GM19043 (cell line): ENCODE results near the gene ATP11A.

Experiments used
- ATAC-seq: cut with Tn5 transposase; IDR thresholded peaks from one replicate; pipeline ENCODE4 v1.9.1; 2021; ENCODE audit warnings: low read depth; ENCODE audit not compliant: unreplicated experiment

Gene ATP11A

DNA sequence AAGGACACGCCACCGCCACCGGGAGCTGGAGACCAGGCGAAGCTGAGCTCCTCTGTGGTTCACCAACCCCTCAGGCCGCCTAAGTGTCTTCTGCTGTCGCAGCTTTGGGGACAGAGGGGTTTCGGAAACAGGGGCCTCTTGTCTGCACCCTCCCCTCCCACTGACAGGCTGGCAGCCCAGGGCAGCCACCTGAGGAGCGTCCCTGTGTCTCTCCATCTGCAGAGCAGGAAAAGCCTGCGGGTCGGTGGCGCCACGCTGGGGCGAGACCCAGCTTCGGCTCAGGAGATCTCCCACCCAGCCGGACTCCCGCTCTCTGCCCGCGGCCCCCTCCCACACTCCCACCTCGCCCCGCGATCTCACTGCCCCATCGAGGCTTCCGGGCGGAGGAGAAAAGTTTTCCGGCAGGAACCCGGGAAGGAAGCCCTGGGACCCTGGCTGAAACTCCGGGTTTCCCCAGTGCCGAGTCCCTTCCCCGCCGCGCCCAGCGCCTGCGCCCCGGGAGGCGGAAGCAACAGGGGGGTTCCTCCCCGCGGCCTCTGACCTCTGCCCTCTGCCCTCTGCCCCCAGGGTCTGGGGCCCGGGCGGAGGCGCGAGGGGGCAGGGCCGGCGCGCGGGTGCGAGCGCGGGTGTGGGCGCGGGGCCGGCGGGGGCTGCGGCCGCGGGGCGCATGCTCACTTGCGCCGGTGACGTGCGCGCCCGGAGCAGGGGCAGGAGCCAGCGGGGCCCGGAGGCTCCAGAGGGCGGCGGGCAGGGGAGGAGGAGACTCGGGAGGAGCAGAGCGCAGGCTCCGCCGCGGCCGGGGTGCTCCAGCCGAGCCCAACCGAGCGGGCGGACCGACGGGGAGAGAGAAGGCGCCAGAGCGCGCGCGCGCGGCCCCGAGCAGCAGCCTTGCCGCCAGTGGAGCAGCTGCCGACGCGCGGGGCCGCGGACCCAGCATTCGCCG lies at the start of gene ATP11A:
Gene ATP11A (plus strand): TSS at position 736 of the 943 bp plus-strand sequence. CDS start 379 bp downstream, outside the sequence.
- ATAC-seq = peak; percentile 67

DNA sequence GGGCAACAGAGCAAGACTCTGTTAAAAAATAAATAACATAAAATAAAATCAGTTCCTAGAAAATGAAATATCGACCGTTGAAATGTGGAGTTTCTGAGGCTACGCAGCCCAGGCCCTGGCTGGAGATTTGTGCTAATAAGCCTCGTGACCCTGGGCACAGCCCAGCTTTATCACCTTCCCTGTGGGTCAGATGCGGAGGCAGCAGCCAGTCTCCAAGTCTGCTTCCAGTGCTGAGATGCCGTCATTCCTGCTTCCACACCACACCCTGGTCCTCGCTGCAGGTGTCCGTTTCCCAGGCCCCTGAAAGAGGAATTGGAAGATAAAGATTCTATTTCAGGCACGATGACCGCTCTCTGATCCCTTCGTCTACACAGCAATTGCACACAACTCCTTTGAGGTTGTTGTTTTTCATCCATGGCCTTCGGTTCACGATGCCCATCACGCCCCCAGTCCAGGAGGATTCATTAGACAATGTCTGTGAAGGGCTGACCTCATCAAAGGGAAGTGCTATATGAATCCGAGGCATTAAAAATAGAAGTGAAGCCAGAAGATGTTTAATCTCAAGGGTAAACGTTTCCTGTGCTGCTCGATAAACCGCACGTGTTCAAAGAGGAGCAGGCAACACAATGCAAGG lies 48.3 kb upstream of the ATP11A start:
- no peak for ATAC-seq

GRCh38 chr13:112642090-112642460 lies 47.8 kb upstream of the ATP11A start:
- no peak for ATAC-seq

GRCh38 chr13:112643759-112644459 lies 45.9 kb upstream of the ATP11A start:
- no peak for ATAC-seq

GRCh38 chr13:112645327-112645914 lies 44.4 kb upstream of the ATP11A start:
- ATAC-seq = no peak

DNA sequence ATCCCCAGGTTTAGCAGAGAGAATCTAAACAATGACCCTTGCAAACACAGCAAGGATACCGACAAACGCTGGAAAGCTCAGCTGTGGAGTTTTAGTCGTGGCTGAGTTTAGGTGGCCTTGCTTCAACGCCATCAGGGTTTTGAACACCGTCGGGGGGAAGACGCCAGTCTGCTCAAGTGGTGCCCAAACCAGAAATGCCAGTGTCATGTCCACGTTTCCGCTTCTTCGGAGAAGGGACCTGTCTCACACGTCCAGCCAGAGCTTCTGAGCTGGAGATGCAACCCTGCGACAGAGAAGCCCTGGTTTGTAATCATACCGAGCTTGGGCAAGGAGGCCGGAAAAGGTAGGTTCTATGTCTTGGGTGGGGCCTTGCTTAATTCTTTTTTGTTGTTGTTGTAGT lies 42.6 kb upstream of the ATP11A start:
- no peak for ATAC-seq

DNA sequence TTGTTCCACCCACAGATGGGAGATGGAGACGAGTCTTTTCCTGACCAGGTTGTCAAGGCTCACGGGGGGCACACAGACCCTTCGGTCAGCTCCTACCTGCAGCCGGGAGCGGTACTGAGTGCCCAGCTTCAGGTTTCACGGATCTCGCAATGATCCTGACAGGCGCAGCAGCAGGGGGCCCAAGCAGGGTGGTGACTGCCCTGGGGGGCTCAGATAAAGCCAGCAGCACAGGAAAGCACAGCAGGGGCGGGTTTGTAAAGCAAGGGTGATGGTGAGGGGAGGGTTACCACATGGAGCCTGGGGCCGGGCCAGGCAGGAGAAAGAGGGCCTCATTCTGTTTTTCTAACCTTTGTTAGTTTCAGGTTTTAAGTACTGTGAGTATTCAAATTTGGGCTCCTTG lies 41.7 kb upstream of the ATP11A start:
- ATAC-seq = no peak

DNA sequence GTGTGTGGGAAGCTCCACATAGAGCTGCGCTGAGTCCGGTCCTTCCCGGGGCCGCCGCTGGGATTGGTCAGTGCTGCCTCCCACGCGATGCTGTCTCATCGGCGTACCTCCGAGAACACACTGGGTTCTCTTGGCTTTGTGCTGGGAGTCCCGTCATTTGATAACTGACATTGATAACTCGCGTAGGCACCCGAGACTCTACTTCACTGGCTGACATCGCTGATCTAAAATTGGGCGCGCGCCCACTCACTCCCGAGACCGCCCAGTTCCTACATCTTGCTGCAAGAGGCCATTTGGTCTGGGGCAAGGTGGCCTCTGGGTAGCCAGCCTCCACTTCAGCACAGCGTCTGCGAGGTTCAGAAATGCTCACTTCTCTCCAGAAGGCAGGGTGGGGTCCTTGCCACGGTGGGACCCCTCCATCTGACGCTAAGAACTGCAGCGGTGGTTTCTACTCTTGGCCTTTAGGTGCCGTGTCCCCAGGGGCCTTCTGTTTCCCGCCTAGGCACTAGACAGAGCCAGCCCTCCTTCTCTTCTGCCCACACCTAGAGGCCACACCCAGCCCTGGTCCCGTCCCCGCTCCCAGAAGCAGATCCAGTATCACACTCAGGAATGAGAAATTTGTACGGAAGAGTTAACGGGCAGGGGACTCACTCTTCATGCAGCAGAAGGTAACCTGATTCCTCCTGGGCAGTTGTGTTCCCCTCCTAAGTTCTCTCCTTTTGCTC lies 40.7 kb upstream of the ATP11A start:
- no peak for ATAC-seq

DNA sequence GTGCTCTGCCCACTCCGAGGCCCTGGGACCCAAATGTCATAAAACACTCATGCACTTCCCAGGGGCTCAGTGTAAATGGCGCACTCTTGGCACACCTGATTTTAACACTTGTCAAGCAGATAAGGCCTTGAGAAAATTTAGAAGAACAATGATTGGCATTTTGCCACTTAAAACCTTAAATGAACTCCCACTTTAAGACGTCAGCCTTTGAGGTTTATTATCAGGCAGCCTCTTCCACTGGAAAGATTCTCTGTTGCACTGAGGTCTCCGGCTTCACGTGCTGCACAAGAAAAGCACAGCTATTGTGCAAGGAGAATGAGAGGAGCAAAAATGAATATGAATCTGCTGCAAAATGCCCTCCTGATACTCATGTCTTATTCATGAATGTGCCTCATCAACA lies 38.5 kb upstream of the ATP11A start:
- no peak for ATAC-seq

DNA sequence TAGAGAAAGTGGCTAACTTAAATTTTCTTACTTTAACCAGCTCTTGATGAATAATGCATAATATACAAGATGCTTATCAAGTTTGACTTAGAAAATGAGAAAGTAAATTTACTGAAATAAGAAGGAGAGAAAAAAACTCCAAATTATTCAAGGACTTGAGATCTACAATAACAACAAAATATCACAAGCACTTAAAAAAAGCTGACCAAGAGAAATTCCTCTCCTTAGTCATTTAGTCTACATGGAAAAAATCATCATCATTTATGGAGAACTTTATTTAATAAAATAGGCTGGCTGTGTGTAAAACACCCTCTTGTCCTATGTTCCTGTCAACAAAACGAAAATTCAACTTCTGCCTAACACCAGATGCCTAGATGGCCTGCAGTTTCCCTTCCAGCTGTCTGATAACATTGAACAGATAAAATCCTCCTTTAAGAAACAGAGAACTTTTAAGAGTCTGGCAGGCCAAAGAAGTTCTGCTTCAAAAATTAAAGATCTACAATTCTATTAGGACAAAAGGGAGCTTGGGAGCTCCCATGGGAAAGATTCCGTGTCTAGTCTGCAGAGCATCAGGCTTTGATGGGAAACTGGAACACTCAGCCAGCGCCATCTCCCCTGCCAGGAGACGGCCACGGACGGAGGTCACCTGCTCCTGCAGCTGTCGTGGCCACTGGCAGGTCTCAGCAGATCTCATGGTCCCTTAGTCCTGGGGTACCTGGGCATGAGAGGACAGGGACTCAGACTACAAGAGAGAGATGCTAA lies 37.9 kb upstream of the ATP11A start:
- ATAC-seq = no peak

DNA sequence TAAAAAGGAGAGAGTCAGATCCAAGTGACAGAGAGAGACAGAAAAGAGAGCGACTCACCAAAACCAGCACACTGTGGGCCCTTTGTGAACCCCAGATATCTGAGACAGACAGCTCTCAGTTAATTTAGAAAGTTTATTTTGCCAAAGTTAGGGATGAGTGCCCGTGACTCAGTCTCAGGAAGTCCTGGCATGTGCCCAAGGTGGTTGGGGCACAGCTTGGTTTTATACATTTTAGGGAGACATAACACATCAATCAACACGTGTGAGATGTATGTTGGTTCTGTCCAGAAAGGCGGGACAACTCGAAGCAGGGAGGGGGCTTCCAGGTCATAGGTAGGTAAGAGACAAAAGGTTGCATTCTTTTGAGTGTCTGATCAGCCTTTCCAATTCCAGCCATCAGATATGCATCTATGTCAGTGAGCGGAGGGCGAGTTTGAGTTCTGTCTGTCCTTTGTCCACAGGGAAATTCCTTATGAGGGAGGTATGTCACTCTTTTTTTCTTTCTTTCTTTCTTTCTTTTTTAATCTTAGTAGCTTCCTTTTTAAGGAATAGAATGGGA lies 37.2 kb upstream of the ATP11A start:
- ATAC-seq = no peak

GRCh38 chr13:112653071-112653470 lies 36.8 kb upstream of the ATP11A start:
- no peak for ATAC-seq

DNA sequence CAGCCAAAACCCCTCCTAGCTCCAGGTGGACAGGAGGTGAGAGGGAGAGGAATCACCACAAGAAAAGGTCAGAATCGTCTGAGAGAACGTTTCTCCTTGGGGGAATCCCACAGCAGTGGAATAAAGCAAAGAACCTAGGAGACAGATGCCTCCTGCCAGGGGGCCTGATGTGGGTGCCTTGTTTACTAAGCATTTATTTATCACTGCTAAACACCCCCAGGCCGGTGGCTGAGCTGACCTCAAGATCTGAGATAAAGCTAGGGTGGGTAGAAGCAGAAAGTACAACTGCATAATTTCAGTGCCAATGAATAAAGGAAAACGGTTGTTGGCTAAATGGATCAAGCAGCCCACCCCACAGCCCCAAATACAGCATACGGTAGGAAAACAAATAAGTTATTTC lies 33.9 kb upstream of the ATP11A start:
- no peak for ATAC-seq

DNA sequence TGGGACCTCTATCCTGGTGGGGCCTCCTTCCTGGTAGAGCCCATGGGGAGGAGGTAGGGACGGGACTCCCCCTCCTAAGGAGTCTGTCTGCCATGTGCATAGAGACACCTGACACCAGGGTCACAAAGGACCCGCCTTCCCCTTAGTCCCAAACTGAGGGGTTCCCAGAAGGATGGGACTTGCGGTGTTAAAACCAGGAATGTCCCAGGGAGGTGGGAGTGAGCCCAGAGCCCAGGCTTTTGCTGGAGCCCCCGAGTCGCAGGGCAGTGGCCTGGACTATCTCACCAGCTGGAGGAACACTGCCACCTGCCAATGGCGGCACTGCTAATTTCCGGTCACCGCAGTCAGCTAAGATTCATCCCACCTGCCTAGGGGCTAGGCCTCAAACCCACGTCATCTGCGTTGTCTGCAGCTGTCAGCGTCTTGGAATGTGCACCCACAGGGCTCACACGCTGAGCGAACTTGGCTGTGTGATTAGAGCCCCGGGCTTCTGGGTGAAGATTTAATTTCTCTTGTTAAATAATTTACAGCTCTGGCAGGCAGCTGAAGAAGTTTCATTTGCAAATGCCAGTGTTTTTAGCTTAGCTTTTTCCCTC lies 31.9 kb upstream of the ATP11A start:
- no peak for ATAC-seq

- no peak for ATAC-seq
Measured at GRCh38 chr13:112658808-112659207, 31.0 kb upstream of the ATP11A start.

GRCh38 chr13:112661291-112661690 lies 28.5 kb upstream of the ATP11A start:
- no peak for ATAC-seq

GRCh38 chr13:112664501-112665203 lies 25.2 kb upstream of the ATP11A start:
- no peak for ATAC-seq

GRCh38 chr13:112668924-112669323 lies 20.9 kb upstream of the ATP11A start:
- no peak for ATAC-seq
